A673 (cell line): ENCODE results near the gene EPB41L5. TPM values are rescaled to one million over a fixed set of nuclear protein-coding genes. Genes with fewer than 3 reads are reported as not detected.
"Not testable (repeated sequence)": the region's sequence is repeated elsewhere in the genome, so short reads cannot be mapped to it uniquely, and the experiment has no call there.

Source experiments
- BruUV-seq: library from RNA; stranded (reverse); fragments of 400-500 nt; replicated peaks from 2 replicates; lab custom pipeline; 2021; lab: Mats Ljungman, UMichigan
- CTCF ChIA-PET: fragments of 300-600 bp; sonication (Branson Sonifier 250); formaldehyde crosslinking; loops from one replicate; lab custom pipeline; 2022; ENCODE audit warnings: antibody characterized with exemption; lab: Charles Lee
- POLR2A ChIA-PET: fragments of 300-600 bp; sonication (Branson Sonifier 250); formaldehyde crosslinking; loops from one replicate; lab custom pipeline; 2022; ENCODE audit warnings: antibody characterized with exemption; ENCODE audit not compliant: low non-redundant PET; lab: Charles Lee
- DNase-seq: peaks from one replicate; pipeline ENCODE4 v3.0.0-alpha.2; 2015; ENCODE audit warnings: low spot score
- H3K27ac ChIP-seq: fragments of 200-600 bp; sonication (generic); 2 replicates; pipeline ENCODE4 v1.5.1; 2016; ENCODE audit warnings: mixed run types, low read depth, mild to moderate bottlenecking, mixed read lengths, antibody characterized with exemption, low read length; ENCODE audit not compliant: poor library complexity, severe bottlenecking
- H3K27me3 ChIP-seq: fragments of 200-600 bp; sonication (generic); replicated peaks from 2 replicates; pipeline ENCODE4 v1.6.1; 2017; ENCODE audit warnings: mixed run types, low read depth, mild to moderate bottlenecking, mixed read lengths, antibody characterized with exemption, low read length; ENCODE audit not compliant: insufficient read depth, poor library complexity
- H3K36me3 ChIP-seq: fragments of 200-600 bp; sonication (generic); 2 replicates; pipeline ENCODE4 v1.6.1; 2016; ENCODE audit warnings: mixed run types, mild to moderate bottlenecking, mixed read lengths, antibody characterized with exemption, low read length; ENCODE audit not compliant: insufficient read depth, poor library complexity, severe bottlenecking
- H3K4me1 ChIP-seq: fragments of 200-600 bp; sonication (generic); 2 replicates; pipeline ENCODE4 v1.6.1; 2017; ENCODE audit warnings: mixed run types, mild to moderate bottlenecking, mixed read lengths, antibody characterized with exemption, low read length; ENCODE audit not compliant: insufficient read depth, poor library complexity, severe bottlenecking
- H3K4me3 ChIP-seq: fragments of 200-600 bp; sonication (generic); 2 replicates; pipeline ENCODE4 v1.5.1; 2016; ENCODE audit warnings: low read depth, mixed run types, mild to moderate bottlenecking, mixed read lengths, low read length; ENCODE audit not compliant: poor library complexity, severe bottlenecking
- H3K9me3 ChIP-seq: fragments of 200-600 bp; sonication (generic); 2 replicates; pipeline ENCODE4 v1.6.1; 2016; ENCODE audit warnings: mixed run types, low read depth, mild to moderate bottlenecking, mixed read lengths, antibody characterized with exemption, low read length; ENCODE audit not compliant: poor library complexity, severe bottlenecking
- CTCF ChIP-seq: fragments of 300-800, 200-600 bp; sonication (generic); conservative IDR thresholded peaks from 2 replicates; pipeline ENCODE4 v1.5.1; 2017; ENCODE audit warnings: low read depth, mild to moderate bottlenecking, antibody characterized with exemption, low read length, moderate library complexity, mixed read lengths
- EZH2 ChIP-seq: fragments of 200-600 bp; sonication (generic); IDR thresholded peaks from 2 replicates; pipeline ENCODE4 v1.6.1; 2017; ENCODE audit warnings: borderline replicate concordance, low read depth, mild to moderate bottlenecking, mixed read lengths, antibody characterized with exemption, low read length; ENCODE audit not compliant: poor library complexity, severe bottlenecking
- intact Hi-C: fragments of 100-400 bp; cut with micrococcal nuclease; formaldehyde crosslinking; loops from one replicate; pipeline ENCODE4 v1.10.0; 2022; ENCODE audit not compliant: unreplicated experiment
- total RNA-seq: library from RNA; stranded (reverse); gene quantifications from 2 replicates; pipeline ENCODE4 v1.2.3, GENCODE V29; 2021

The EPB41L5 gene
- total RNA-seq, 1 experiment from 2014 or later = 26.5 TPM

- intact Hi-C loops = no loop called here
- POLR2A ChIA-PET = no interaction called here
- no peak for TF ChIP-seq CTCF
- no peak for TF ChIP-seq EZH2
- no peaks in the 10 kb centered on the region for H3K9me3 ChIP-seq
- DNase-seq = no peak
- H3K27me3 ChIP-seq = no peaks in the 10 kb centered on the region
- CTCF ChIA-PET = no interaction called here
- H3K27ac ChIP-seq = no peak overlapping the region
- no peaks in the 10 kb centered on the region for H3K4me1 ChIP-seq
- H3K36me3 ChIP-seq = no peaks in the 10 kb centered on the region
- H3K4me3 ChIP-seq = no peak overlapping the region
- no TSS peak for BruUV-seq
Measured at GRCh38 chr2:120132691-120133090, 119.8 kb downstream of the EPB41L5 start.

GRCh38 chr2:120133572-120134244 is 120.8 kb downstream of the EPB41L5 start:
- intact Hi-C loops = no loop called here
- BruUV-seq = no TSS peak
- no peaks in the 10 kb centered on the region for H3K36me3 ChIP-seq
- no peak overlapping the region for H3K27ac ChIP-seq
- H3K27me3 ChIP-seq = no peaks in the 10 kb centered on the region
- no peak overlapping the region for H3K4me3 ChIP-seq
- H3K4me1 ChIP-seq = no peaks in the 10 kb centered on the region
- no peaks in the 10 kb centered on the region for H3K9me3 ChIP-seq
- ChIA-PET CTCF (no interaction called here), POLR2A (interaction anchor here (0.6 kb wide), 1 partner anchor 33 kb away, joined by 3 read pairs; no protein-coding TSS in a partner anchor)
- TF ChIP-seq CTCF (no peak), EZH2 (no peak)
- DNase-seq = no peak

GRCh38 chr2:120134263-120134662 is 121.4 kb downstream of the EPB41L5 start:
- intact Hi-C loops = no loop called here
- no peaks in the 10 kb centered on the region for H3K4me1 ChIP-seq
- no peak overlapping the region for H3K27ac ChIP-seq
- no peak overlapping the region for H3K4me3 ChIP-seq
- TF ChIP-seq EZH2 (no peak), CTCF (no peak)
- H3K36me3 ChIP-seq = no peaks in the 10 kb centered on the region
- ChIA-PET POLR2A (interaction anchor here (0.6 kb wide), 1 partner anchor 34 kb away, joined by 3 read pairs; no protein-coding TSS in a partner anchor), CTCF (no interaction called here)
- H3K27me3 ChIP-seq = no peaks in the 10 kb centered on the region
- DNase-seq = peak; percentile 18
- no TSS peak for BruUV-seq
- no peaks in the 10 kb centered on the region for H3K9me3 ChIP-seq

- H3K4me1 ChIP-seq, H3K36me3 ChIP-seq, BruUV-seq, intact Hi-C loops, POLR2A ChIA-PET, H3K27me3 ChIP-seq, CTCF ChIA-PET, H3K27ac ChIP-seq, DNase-seq, H3K4me3 ChIP-seq, H3K9me3 ChIP-seq: not testable (repeated sequence)
Measured at GRCh38 chr2:120135013-120135412, 122.1 kb downstream of the EPB41L5 start.
